GM18858 (cell line): ENCODE results near the gene CNTNAP4.

Source experiments
- ATAC-seq: cut with Tn5 transposase; IDR thresholded peaks from one replicate; pipeline ENCODE4 v1.9.1; 2021; ENCODE audit not compliant: unreplicated experiment

CNTNAP4 gene

GRCh38 chr16:76576526-76576925 lies 299.3 kb downstream of the CNTNAP4 start:
- ATAC-seq: no peak

GRCh38 chr16:76577003-76577402 lies 299.8 kb downstream of the CNTNAP4 start:
- ATAC-seq: peak; percentile 52

GRCh38 chr16:76579277-76579922 lies 302.2 kb downstream of the CNTNAP4 start:
- ATAC-seq: no peak

GRCh38 chr16:76583466-76583865 lies 306.3 kb downstream of the CNTNAP4 start:
- ATAC-seq: no peak

GRCh38 chr16:76583945-76584344 lies 306.7 kb downstream of the CNTNAP4 start:
- no peak for ATAC-seq

GRCh38 chr16:76598498-76598897 lies 321.3 kb downstream of the CNTNAP4 start:
- no peak for ATAC-seq

- ATAC-seq: no peak
Measured at GRCh38 chr16:76607317-76607716, 330.1 kb downstream of the CNTNAP4 start.
